H1 (cell line): ENCODE results near the gene VMP1.

Source experiments
- BACH1 ChIP-seq: IDR thresholded peaks from 2 replicates; pipeline ENCODE4 v1.6.1; 2012; ENCODE audit warnings: low read length, improper control_type of control experiment
- CHD1 ChIP-seq: IDR thresholded peaks from 2 replicates; pipeline ENCODE4 v1.6.1; 2012; ENCODE audit warnings: low read depth, low read length, improper control_type of control experiment
- CTCF ChIP-seq, 3 experiments: IDR thresholded peaks; 1 replicate in 2 of 3; 2 replicates in 1 of 3; pipeline versions ENCODE4 v1.5.1 to v1.6.1; 2011; ENCODE audit warnings: low read length in 3 of 3, mild to moderate bottlenecking in 3 of 3, inconsistent platforms in 2 of 3, low read depth in 1 of 3, moderate library complexity in 1 of 3; ENCODE audit not compliant: insufficient read depth in 1 of 3; ENCODE audit errors: control extremely low read depth in 1 of 3
- E2F6 ChIP-seq: IDR thresholded peaks from 2 replicates; pipeline ENCODE4 v1.6.1; 2012; ENCODE audit warnings: inconsistent platforms
- POLR2AphosphoS5 ChIP-seq: IDR thresholded peaks from 2 replicates; pipeline ENCODE4 v1.6.1; 2011; ENCODE audit warnings: low read depth, low read length

GRCh38 chr17:59711936-59712335 lies 4.5 kb downstream of the VMP1 start:
- no peak for TF ChIP-seq BACH1
- no peak for TF ChIP-seq E2F6
- TF ChIP-seq CTCF (IDR thresholded peaks at IDR 0.05; ENCODE audit: control extremely low read depth in 1 of 3, insufficient read depth in 1 of 3, low read depth in 1 of 3, low read length in 3 of 3): no peak
- TF ChIP-seq POLR2AphosphoS5: no peak
- no peak for TF ChIP-seq CHD1
